GM18868 (cell line): ENCODE results near the gene KRT15.

ENCODE experiments used
- ATAC-seq: cut with Tn5 transposase; IDR thresholded peaks from one replicate; pipeline ENCODE4 v1.9.1; 2021; ENCODE audit warnings: mild to moderate bottlenecking, moderate library complexity; ENCODE audit not compliant: unreplicated experiment

Gene KRT15

DNA sequence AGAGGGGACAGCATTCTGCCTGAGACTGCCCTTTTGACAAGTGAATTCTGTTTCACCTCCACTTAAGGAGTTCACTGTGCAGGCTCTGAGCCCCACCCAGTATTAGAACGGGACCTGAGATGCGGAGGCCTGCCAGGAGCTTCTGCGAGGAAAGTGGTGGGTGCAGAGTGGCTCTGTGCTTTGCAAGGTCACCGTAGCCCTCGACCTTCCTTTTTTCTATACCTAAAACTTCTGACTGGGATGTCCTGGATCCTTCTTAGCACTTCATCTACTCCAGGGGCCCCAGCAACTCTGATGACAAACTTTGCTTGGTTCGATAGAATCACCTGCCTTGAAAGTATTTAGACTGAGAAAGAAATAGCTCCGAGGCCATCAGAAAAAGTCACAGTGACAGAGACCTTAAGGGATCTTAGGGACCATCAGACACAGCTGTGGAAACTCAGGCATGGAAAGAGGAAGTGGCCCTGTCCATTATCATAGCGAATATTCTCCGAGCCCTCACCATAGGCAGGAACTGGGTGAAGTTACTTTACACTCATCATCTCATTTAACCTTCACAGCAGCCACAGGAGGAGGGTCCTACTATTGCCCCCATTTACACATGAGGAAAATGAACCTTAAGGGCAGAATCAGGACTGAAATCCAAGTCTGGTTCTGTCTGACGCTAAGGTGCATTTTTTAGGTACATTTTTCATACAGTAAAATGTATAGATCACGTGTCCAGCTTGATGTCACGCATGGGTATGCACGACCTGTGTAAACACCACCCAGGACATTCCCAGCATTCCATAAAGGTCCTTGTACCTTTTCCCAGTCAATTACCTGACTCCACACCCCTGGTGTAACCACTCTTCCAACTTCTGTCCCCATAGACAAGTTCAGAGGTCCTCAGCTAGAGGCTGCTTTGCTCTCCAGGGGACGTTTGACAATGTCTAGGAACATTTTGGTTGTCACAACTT is 12.6 kb downstream of the KRT15 start:
- ATAC-seq: no peak

DNA sequence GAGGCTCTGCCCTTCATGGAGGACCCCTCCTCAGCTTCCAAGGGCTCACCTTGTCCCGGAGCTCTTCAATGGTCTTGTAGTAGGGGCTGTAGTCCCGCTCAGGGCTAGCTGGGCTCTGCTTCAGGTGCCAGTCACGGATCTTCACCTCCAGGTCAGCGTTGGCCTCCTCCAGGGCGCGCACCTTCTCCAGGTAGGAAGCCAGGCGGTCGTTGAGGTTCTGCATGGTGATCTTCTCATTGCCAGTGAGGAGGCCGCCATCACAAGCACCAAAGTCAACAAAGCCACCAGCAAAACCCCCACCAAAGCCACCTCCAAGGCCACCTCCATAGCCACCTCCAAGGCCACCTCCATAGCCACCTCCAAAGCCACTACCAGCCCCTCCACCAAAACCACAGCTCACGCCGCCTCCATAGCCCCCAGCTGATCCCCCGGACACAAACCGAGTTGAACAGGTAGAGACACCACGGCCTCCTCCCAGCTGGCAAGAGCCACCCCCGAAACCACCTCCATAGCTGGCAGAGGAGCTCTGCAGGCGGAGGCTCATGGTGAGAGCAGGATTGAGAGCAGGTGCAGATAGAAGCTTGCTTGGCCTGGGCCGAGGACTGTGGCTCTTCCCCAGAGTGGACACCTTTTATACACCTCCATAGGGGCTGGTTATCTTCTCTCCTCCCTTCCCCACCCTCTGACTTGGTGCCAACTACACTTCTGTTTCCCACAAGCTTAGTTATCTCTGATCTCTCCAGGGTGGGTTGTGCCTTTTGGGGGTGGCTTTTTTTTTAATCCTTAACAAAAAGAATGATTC is 13.5 kb downstream of the KRT15 start, which contains the start of gene KRT13:
Gene KRT13, minus strand, starts transcription at position 606 of the 802 bp plus-strand sequence. Its CDS starts 62 bp downstream, at position 544.
- no peak for ATAC-seq

DNA sequence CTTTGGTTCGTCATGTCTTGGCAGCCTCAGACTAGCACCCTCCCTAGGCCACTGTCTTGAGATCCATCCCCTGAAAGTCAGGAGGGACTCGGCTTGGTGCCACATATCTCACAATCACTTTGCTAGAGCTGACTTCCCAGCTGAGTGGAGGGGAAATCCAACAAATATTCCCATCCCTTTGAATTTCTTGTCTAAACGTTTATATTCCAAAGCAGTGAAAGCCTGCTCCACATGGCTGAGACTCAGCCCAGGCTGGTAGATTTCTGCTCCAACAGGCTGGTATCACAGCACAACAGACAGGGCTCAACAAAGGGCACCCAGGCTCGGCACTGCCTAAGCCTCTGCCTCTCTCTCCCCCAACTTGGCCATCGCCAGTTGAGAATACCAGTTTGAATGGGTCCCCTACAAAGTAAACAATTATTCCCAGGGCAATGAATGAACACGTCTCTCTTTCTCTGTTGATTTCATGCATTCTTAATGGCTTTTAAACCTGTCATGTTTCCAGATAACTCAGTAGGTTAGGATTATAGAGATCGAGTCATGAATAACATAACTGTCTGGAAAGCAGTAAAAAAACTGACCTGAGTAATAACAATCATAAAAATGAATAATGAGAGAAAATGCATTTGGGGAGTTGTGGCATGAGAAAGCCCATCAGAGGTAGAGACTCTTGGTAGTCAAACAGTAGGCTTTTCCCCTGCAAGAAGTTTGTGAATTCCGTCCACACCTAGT is 14.3 kb downstream of the KRT15 start:
- no peak for ATAC-seq

DNA sequence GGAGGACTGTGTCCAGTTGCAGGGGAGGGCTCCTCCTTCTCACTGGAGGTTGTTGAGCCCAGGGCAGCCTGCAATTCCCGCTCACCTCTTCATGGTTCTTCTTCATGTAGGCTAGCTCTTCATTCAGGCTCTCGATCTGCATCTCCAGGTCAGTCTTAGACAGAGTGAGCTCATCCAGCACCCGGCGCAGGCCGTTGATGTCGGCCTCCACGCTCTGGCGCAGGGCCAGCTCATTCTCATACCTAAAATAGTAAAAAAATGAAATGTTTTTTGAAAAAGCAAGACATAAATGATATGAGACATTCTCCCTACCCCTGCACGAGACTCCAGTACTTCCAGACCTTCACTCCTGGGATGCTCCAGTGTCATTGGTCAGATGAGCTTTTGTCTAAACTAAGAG is 15.5 kb downstream of the KRT15 start:
- ATAC-seq: no peak

DNA sequence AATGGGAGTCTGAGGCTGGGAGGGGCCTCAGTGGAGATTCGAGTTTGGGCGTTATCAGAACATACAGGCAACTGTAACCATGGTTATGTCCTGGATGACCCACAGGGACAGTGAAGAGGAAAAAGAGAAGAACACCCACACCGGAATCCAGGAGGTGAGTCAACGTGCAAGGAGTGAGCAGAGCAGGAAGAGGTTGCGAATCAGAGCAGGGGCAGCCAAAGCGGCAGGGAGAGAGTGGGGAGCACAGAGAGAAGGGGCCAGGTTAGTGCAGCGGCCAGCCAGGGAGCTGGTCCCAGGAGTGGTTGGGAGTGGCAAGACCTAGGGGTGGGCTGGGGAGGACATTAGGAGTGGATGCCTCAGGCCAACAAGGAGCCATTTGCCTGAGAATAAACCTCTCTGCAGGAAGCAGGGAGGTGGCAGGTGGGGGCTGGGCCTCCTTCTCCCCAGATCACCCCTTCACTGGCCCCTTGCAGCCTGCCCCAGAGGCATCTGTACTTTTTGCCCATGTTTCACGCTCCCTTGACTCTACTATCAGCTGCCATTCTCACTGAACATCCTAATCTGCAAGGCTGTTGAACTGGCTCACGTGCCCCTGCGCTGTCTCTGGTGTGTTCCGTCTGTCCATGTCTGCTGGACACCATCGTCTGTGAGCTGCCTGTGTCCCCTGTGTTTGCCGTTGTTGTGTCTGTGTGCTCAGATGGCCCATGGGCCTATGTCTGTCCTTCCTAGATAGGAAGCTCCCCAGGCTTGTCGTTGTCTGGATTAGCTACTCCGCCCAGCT is 18.4 kb downstream of the KRT15 start:
- ATAC-seq: no peak

DNA sequence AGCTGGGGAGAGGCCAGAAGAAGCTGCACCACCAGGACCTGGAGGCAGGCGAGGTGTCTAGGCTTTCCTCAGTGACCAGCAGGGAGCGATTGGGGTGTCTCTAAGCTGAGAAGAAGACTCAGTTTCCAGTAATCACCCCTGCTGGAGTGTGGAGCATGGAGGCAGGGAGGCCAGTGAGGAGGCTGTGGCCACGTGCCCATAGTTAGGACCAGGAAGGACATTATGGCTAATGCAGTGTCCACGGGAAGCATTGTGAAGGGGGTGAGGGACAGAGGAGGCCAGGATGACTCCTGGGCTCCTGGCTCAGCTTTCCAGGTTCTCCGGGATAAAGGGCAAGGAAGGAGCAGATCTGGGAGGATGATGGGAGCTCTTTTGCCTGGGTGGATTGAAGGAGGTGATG is 19.0 kb downstream of the KRT15 start:
- no peak for ATAC-seq

DNA sequence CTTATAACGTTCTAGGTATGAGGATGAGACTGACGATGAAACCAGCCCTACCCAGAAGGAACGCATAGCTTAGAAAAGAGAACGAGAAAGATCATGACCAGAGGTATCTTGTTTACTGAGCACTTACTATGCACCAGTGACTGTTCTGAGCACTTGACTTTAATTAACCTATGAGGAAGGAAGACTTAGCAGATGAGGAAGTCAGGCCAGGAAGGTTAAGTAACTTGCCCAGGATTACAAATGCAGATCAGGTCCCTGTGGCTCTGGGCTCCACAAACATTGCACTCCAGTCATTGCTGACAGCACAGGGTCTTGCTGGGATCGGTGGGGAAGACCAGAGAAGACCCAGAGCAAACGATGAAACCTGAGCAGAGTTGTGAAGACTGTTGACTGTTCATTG is 20.4 kb downstream of the KRT15 start:
- ATAC-seq: no peak

DNA sequence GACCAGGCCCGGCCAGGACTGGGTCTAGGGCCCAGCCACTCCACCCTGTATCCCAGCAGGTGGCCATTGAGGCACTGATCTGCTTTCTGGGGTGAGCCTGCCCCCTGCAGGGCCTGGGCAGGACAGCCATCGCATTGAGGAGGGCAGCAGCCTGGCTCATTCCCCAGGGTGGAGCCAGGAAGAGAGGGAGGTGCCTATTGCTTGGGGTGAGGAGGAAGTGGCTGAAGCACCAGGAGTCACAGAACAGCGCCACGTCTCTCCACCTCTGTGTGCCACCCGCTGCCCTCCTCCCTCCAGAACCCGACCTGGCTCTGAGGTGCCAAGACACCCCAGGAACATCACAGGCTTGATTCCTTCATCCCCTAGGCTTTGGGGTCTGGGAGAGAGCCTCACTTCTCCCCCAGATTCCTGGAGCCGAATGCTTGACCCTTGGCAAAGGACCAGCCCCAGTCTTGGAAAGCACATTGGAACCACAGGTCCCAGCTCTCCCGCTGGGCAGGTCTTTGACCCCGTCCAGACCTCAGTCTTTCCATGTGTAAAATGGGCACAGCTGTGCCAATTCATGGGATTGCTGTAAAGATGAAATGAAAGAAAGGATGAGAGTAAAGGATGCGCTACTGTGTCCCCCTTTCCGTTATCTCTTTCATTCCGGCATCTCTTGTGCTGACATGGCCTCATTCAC is 21.7 kb downstream of the KRT15 start:
- ATAC-seq: no peak

DNA sequence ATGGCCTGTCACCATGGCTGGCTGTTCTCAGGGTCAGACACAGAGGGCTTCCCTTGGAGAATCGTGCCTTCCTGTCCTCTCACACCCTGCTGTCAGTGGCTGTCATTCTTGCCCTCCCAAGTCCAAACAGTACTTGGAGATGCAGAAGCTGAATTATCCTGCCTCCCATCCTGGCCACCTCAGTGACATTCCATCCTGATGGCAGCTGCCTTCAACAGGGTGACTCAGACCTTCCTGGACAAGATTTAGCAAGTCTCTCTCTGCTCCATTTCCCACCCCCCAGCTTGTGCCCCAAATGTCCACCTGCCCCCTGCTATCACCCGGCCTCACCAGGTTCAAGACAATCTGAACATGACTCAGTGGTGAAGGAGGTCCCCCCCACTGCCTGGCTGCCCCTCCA is 24.2 kb downstream of the KRT15 start:
- no peak for ATAC-seq

DNA sequence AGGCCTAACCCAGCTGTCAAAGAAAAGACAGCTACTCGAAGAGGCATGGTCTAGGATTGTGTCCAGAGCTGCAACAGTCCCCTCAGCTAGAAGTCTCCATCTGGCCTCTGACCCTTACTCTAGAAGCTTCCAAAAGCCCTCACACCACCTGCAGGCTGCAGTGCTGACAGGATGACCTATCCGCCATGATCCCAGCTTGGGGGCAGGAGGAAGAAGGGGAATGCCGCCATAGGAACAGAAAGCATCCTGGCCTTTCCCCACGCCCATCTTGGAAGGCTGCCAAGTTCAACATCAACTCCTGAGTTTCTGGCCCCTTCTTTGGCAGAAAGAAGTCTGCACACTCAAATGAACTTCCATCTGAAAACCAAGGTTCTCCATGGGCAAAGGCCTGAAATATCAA is 25.9 kb downstream of the KRT15 start:
- no peak for ATAC-seq

DNA sequence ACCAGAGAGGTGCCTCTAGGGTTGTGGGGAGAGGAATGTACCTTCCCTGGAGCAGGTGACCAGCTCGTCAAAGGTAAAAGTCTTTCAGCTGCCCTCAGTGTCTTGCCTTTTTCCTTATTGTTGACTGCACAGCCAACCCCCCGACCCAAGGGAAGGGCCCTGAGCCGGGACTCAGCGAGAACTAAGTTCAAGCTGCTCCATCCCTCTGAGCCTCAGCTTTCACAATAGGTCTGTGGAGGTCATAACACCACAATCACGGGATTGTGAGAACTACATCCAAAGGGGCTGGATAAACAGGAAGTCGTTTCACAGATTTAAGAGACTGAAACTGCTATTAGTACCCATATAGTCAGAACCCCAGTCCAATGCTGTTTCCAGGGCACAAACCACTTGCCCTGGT is 26.3 kb downstream of the KRT15 start:
- ATAC-seq: no peak

DNA sequence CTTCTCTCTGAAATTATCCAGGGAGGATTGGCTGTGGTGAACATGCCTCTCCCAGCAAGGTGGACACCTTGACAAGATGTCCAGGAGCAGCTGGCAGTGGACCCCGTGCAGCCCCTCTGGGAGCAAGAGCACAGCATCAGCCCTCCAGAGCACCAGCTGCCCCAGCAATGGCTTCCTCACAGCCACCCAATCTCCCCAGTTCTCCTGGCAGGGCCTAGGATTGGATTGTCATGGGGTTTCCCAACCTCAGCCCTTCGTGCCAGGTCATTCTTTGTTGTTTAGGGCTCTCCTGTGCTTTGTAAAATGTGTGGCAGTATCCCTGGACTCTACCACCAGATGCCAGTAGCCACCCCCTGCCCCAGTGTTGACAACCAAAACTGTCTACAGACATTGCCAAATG is 27.2 kb downstream of the KRT15 start:
- no peak for ATAC-seq

DNA sequence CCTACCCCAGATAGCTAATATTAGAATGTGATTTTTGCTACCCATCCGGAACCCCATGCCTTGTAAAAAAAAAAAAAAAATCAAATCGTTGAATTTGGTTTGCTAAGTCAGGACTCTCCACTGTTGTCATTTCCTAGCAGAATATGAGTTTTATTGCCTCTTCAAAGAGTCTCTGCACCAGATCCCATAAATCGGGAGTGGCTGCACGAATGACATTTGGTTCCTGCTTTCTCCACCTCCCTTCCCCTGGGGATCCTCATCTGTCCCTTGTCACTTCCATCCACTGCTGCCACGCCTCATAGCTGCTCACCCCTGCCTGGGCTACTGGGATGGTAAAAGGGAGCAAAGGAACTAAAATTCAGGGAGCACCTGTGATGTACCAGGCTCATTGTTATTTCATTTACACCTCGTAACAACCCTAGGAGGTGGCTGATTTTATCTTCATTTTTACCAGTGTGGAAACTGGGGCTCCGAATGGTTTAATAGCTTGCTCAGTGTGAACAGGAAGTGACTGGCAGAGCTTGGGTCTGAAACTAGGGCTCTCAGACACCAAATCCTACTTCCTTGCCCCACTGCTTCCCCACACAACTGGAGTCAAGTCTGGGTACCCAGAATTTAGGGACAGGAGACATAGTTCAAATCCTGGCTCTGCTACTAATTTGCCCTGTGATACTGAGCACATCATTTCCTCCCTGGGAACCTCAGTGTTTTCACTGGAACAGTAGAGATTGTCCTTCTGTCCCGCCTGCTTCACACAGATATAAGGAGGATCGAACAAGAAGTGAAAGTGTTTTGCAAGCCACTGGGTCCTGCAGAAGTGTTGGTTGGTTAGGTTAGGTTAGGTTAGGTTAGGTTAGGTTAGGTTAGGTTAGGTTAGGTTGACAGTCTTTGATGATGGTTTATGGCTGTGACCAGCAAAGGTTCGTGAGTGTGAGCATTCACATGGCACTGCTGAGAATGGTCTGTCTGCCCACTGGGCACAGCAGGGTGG is 28.4 kb downstream of the KRT15 start:
- ATAC-seq: no peak

DNA sequence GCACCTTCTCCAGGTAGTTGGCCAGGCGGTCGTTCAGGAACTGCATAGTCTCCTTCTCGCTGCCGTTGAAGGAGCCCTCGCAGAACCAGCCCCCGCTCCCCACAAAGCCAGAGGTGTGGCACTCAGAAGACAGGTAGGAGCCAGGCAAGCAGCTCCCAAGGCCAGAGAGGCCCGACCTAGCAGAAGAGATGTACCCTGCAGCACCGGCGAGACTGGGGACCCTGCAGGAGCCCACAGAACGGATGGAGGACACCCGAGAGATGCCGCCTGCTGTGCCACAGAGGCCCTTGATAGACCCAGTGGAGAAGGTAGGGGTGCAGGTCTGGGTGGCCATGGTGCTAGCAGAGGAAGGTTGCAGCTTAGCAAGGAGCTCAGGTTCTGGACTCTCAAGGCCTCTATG is 29.2 kb downstream of the KRT15 start, which contains the start of gene KRT36:
Gene KRT36, minus strand, starts transcription at position 380 of the 400 bp plus-strand sequence. Its CDS starts 46 bp downstream, at position 334.
- no peak for ATAC-seq

DNA sequence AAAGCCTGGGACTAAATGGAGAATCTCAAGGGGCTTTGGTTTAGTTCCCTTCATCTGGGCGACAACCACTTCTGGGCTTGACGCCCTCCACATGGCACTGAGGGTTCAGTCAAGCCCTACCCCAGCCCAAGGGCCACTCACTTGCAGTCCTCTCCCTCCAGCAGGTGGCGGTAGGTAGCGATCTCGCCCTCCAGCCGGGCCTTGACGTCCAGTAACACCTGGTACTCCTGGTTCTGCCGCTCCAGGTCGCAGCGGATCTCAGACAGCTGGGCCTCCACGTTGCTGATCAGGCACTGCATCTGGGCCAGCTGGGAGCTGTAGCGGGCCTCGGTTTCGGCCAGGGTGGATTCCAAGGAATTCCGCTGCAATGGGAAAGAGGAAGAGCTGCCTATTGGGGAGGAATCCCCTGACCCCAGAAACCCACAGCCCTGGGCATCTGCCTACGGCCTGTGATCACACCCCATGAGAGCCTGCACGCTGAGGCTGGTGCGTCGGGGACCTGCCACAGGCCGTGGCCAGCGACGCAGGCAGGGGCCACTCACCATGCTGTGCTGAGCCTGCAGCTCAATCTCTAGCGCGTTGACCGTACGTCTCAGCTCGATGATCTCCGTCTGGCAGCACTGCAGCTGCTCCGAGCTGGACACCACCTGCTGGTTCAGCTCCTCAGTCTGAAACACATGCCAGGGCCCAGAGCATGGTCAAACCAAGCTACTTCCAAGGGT is 31.7 kb downstream of the KRT15 start:
- no peak for ATAC-seq

DNA sequence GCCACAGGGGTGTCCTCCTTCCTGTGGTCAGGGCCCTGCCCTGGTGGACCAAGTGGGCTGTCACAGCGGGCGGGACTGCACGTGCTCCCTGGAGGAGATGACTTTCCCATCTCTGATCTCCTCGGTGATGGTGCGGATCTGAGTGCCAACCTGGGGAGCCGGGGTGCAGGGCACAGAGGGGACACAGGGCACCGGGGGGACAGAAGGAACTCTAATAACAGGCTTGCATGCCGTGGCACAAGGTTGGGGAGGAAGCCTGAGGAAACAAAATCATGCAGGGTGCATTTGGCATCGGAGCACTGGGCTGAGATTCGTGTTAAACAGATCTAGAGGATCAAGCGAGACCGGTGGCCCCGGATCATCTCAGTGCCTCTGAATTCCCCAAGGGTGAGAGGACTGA is 32.4 kb downstream of the KRT15 start:
- no peak for ATAC-seq

DNA sequence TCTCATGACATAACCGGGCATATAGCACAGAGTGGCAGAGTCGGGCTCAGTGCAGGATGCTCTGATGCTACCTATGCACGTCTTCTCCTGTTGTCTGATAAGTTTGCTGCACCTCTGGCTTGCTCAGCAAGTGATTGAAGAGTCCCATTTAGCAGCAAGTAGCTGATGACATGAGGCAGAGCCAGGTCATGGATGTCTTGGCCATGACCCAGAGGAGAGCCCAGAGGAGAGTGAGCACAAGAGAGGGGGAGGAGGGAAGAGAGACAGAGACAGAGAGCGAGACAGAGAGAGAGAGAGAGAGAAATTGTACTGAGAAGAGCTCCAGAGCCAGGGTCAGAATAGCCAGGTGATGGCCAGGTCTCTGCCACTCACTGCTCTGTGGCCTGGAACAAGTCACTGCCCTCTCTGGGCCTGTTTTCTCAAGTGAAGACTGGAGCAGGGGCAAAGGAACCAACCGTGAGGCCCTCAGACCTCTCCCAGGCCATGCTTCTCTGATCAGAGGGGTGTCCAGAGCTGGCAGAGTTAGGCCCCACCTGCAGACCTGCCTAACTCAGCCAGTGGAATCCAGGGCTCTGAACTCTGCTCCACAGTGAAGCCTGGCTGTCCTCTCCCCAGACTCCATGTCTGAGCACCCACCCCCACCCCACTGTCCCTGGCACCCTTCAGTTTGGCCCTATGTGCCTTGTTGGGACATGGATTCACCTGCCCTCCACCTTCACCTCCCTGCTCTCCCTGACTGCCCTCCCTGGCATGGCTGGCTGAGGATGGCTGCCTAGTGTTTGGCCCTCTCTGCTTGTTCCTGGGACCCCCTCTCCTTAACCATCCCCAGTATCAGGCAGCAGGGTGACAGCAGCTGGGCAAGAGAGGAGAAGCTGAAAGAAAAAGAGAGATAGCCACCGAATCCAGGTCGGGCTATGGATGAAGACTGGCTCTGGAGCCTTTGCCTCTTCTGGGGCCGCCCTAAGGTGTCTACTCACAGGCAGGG is 33.5 kb downstream of the KRT15 start:
- ATAC-seq: no peak
